ENCODE measurements around the gene ZIC3.

- TF ChIP-seq, protein P1, sequence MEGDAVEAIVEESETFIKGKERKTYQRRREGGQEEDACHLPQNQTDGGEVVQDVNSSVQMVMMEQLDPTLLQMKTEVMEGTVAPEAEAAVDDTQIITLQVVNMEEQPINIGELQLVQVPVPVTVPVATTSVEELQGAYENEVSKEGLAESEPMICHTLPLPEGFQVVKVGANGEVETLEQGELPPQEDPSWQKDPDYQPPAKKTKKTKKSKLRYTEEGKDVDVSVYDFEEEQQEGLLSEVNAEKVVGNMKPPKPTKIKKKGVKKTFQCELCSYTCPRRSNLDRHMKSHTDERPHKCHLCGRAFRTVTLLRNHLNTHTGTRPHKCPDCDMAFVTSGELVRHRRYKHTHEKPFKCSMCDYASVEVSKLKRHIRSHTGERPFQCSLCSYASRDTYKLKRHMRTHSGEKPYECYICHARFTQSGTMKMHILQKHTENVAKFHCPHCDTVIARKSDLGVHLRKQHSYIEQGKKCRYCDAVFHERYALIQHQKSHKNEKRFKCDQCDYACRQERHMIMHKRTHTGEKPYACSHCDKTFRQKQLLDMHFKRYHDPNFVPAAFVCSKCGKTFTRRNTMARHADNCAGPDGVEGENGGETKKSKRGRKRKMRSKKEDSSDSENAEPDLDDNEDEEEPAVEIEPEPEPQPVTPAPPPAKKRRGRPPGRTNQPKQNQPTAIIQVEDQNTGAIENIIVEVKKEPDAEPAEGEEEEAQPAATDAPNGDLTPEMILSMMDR (IDR thresholded peaks at IDR 0.05) = no peak
- TF ChIP-seq, protein P2, sequence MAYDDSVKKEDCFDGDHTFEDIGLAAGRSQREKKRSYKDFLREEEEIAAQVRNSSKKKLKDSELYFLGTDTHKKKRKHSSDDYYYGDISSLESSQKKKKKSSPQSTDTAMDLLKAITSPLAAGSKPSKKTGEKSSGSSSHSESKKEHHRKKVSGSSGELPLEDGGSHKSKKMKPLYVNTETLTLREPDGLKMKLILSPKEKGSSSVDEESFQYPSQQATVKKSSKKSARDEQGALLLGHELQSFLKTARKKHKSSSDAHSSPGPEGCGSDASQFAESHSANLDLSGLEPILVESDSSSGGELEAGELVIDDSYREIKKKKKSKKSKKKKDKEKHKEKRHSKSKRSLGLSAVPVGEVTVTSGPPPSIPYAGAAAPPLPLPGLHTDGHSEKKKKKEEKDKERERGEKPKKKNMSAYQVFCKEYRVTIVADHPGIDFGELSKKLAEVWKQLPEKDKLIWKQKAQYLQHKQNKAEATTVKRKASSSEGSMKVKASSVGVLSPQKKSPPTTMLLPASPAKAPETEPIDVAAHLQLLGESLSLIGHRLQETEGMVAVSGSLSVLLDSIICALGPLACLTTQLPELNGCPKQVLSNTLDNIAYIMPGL (CRISPR knock-in tag; IDR thresholded peaks at IDR 0.05; ENCODE audit: borderline replicate concordance) = no peak
- no peak for TF ChIP-seq POLR2A (IDR thresholded peaks at IDR 0.05; ENCODE audit: low read length)
- TF ChIP-seq RNF2 (IDR thresholded peaks at IDR 0.05; ENCODE audit: borderline replicate concordance, low read depth) = no peak
- no peak for TF ChIP-seq RFX5 (IDR thresholded peaks at IDR 0.05)
- TF ChIP-seq REST (IDR thresholded peaks at IDR 0.05) = no peak
- TF ChIP-seq HOXB5 (CRISPR knock-in tag; IDR thresholded peaks at IDR 0.05) = no peak
- no peak for TF ChIP-seq SREBF2 (IDR thresholded peaks at IDR 0.05)
These were observed 1.8 kb downstream of the ZIC3 start for GRCh38 chrX:137567682-137568232.

Measured in A549 (cell line).